NCI-H1417 (cell line): Measurements from ENCODE around the gene SIAH1.
A peak's percentile ranks its signal among the peaks of the same experiment; 100 is the strongest.
"Not testable (repeated sequence)": the region's sequence is repeated elsewhere in the genome, so short reads cannot be mapped to it uniquely, and the experiment has no call there.

Experiments used
- DNase-seq, 3 experiments: peaks; one replicate each; lab custom pipeline; 2025; lab: John Stamatoyannopoulos, UW

Gene SIAH1

DNA sequence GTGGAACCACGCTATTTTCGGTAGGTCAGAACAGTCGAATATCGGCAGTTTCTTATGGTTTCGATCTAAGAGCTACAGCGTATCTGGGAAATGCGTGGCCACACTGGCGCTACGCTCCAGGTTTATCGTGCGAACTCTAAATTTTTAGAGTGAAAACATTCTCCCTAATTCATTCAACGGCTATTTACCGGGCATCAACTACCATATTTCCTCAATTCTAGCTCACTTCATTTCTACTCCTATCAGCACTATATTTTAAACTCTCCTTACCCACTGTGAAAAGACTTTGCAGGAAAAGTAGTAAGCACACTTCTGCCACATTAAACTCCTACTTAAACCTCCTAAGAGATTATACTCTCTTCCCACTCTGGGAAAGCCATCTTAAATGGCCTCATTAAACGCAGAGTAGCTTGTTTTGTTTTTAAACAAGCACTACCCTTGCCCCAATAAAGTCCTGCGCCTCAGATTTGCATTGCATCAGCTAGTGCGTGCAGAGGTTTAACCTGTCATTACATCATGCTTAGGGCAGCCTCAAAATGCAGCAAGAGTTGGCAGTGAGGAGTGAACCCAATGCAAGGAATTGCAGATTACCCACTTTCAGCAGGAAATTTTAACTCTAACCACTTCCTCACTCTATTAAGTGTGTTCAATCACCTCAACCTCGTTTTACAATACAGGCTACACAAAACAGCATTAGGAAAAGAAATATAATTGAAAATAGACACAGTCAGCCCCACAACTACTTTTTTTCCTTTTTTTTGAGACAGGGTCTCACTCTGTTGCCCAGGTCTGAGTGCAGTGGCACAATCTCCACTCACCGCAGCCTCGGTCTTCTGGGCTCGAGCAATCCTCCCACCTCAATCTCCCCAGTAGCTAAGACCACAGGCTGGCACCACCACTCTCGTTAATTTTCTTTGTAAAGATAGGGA lies 18.8 kb downstream of the SIAH1 start:
- peak; percentile 30 to 63 (median 41) for DNase-seq

- DNase-seq, result peak; percentile 59 to 70 (median 69)
Measured at GRCh38 chr16:48365601-48366164, 19.5 kb downstream of the SIAH1 start.

GRCh38 chr16:48365025-48365600 lies 20.1 kb downstream of the SIAH1 start:
- DNase-seq, result no peak

DNA sequence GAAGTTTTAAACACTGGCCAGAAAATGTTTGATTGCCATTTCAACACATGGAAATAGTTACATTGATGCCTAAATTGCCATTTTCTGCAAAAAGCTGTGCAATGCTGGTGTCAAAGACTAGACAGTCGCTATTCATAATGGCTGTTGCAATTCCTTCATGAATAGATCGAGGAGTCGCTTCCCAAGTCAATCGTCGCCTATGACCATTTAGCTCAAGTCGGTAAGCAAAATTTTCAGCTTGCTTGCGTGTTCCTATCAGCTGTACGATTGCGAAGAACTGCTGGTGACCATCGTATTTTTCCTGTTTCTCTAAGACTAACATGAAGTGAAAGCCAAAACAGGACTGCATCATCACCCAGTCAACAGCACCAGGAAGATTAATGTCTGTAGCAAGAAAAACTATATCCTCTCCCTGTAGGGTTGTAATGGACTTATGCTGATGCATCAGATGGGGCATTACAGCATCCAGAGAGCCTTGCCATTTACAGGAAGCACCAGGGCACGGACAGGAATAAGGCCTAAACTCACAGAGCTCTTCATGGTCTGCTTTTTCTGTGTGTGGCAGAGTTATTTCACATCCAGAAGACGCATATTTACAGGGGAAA lies 23.6 kb downstream of the SIAH1 start:
- DNase-seq, result no peak

- peak in 1 of 3 experiments; percentile 2 for DNase-seq
Measured at GRCh38 chr16:48361012-48361411, 24.2 kb downstream of the SIAH1 start.

GRCh38 chr16:48359983-48360382 lies 25.2 kb downstream of the SIAH1 start:
- DNase-seq, result no peak

GRCh38 chr16:48358419-48358818 lies 26.8 kb downstream of the SIAH1 start:
- DNase-seq, result no peak

- DNase-seq, result no peak
Measured at GRCh38 chr16:48356633-48357376, 28.4 kb downstream of the SIAH1 start.

DNA sequence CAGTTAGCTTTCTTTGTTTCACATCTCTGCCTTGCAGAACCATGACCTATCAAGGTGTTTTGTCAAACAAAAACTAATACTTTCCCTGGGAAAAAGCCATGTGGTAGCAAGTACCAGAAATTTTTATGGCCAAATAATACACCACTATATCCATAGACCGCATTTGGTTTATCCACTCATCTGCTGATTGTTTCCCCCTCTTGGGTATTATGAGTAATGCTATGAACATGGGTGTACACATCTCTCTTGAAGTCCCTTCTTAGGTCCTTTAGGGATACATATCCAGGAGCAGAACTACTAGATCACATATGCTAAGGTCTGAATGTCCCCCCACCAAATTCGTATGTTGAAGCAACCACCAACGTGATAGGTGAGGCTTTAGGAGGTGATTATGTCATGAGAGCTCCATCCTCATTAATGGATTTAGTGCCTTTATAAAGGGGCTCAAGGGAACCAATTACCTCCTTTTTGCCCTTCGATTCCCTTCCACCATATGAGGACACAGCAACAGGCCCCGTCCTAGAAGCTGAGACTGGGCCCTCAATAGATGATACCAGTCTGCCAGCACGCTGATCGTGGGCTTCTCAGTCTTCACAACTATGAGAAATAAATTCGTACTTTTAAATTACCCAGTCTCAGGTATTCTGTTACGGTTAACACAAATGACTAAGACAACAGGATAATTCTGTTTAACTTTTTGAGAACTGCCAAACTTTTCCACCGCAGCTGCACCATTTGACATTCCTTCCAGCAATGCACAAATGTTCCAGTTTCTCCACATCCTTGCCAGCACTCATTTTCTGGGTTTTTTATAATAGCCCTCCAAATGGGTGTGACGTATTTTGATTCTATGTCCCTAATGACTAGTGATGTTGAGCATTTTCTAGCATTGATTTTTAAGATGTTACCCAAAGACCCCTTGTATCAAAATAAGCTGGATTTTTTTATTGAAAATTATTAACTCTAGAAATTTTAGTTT lies 30.0 kb downstream of the SIAH1 start:
- no peak for DNase-seq

GRCh38 chr16:48354385-48354784 lies 30.8 kb downstream of the SIAH1 start:
- DNase-seq, result not testable (repeated sequence)

GRCh38 chr16:48353565-48354163 lies 31.5 kb downstream of the SIAH1 start:
- peak; percentile 14 to 62 (median 24) for DNase-seq

DNA sequence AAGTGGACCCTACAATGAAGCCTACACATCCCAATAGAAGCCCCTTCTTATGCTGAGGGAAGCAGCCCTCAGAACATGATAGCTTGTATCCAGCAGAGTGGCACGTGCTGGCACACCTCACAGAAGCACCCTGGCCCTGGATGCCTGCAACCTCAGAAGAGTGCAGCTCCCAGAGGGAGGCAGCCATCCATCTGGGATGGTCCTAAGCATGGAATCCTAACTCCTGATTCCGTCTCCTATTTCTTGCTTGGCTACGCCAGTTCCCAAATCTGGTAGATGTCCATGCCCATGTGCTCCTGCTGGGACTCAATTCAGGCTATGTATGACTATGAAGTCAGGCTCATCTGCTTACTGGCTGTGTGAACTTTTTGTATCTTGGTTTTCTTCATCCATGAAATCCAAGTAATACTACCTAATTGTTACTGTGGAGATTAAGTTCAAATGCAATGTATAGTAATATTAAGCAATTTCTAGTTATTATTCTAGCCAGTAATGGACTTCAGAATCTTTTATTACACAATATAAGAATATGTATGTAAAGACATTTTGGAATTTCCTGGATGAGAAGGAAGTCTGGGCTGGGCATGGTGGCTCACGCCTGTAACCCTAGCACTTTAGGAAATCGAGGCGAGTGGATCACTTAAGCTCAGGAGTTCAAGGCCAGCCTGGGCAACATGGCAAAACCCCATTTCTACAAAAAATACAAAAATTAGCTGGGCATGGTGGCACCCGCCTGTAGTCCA lies 32.4 kb downstream of the SIAH1 start:
- DNase-seq, result no peak

DNA sequence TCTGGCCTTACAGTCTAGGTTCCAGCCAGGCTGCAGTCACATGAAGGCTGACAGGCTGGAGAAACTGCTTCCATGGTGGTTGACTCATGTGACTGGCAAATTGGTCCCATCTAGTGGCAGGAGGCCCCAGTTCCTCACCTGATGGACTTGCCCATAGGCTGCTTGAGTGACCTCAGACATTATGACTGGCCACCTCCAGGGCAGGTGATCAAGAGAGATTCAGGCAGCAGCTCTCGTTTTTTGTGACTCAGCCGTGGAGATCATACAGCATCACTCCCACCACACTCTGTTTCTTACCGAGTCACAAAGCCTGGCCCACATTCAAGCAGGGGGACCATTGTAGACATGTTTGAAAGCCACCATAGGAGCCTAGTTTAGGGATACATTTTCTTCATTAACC lies 34.5 kb downstream of the SIAH1 start:
- no peak for DNase-seq

GRCh38 chr16:48347980-48348379 lies 37.2 kb downstream of the SIAH1 start:
- peak in 2 of 3 experiments; percentile 4 to 69 for DNase-seq

- DNase-seq, result peak in 1 of 3 experiments; percentile 16
Measured at GRCh38 chr16:48347191-48347865, 37.9 kb downstream of the SIAH1 start.

GRCh38 chr16:48342591-48342990 lies 42.6 kb downstream of the SIAH1 start:
- no peak for DNase-seq

DNA sequence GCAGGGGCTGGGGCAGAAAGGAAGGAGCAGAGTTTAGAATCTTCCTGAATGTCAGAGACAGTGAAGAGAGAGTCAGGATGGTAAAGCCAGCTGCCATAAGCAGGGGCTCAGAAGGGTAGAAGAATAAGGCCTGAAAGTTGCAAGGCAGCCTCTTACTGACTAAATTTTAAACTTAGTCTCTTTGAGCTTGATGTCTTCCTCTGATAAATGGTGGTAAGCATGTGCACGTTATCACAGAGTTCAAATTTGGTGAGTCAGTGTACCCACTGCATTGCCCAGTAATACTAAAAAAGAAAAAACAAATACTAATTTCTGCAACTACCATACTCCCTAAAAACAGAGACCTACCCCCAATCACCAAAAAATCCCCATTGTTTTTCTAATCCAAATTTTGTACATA lies 45.2 kb downstream of the SIAH1 start:
- DNase-seq, result no peak

GRCh38 chr16:48335961-48336360 lies 49.3 kb downstream of the SIAH1 start:
- DNase-seq, result no peak

- DNase-seq, result no peak
Measured at GRCh38 chr16:48334325-48334724, 50.9 kb downstream of the SIAH1 start.
